SK-N-SH (cell line): Measurements from ENCODE around the gene RAI14. TPM values are rescaled to one million over a fixed set of nuclear protein-coding genes. Genes with fewer than 3 reads are reported as not detected.

Source experiments
- CTCF ChIA-PET: fragments of 300-600, 350-600 bp; formaldehyde crosslinking; extraction: SDS; loops from one replicate; lab custom pipeline; 2021; lab: Yijun Ruan, JAX
- POLR2A ChIA-PET: fragments of 350-600 bp; sonication (Branson Sonifier 250); formaldehyde crosslinking; extraction: SDS; loops from one replicate; lab custom pipeline; 2020; ENCODE audit warnings: antibody characterized with exemption, inconsistent platforms; lab: Yijun Ruan, JAX
- DNase-seq: peaks from one replicate; pipeline ENCODE4 v3.0.0; 2012
- H2AFZ ChIP-seq: fragments of 200-600 bp; sonication (generic); 2 replicates; pipeline ENCODE4 v1.8.1; 2016; ENCODE audit warnings: antibody characterized with exemption, mild to moderate bottlenecking, low read depth
- H3F3A ChIP-seq: fragments of 200-600 bp; sonication (generic); replicated peaks from 2 replicates; pipeline ENCODE3; 2016; ENCODE audit warnings: antibody characterized with exemption, mild to moderate bottlenecking; ENCODE audit not compliant: insufficient read depth
- H3K27ac ChIP-seq, 2 experiments: fragments of 200-500 bp in 1 of 2; fragments of 200-600 bp in 1 of 2; sonication (Bioruptor generic) in 1 of 2; sonication (generic), shearing (Covaris generic) in 1 of 2; 2 replicates each; pipeline versions ENCODE4 v1.5.1 to v1.6.1; 2014 to 2016; ENCODE audit warnings: low read depth in 2 of 2, inconsistent platforms in 1 of 2, low read length in 1 of 2, mild to moderate bottlenecking in 1 of 2, mixed read lengths in 1 of 2
- H3K27me3 ChIP-seq: fragments of 200-600 bp; sonication (generic), shearing (Covaris generic); 2 replicates; pipeline ENCODE4 v1.6.1; 2016; ENCODE audit warnings: mixed run types; ENCODE audit not compliant: insufficient read depth
- H3K36me3 ChIP-seq, 2 experiments: fragments of 200-500 bp in 1 of 2; fragments of 200-600 bp in 1 of 2; sonication (Bioruptor generic) in 1 of 2; sonication (generic) in 1 of 2; replicated peaks in 1 of 2; 2 replicates each; pipeline versions ENCODE3 to v1.5.1; 2014 to 2016; ENCODE audit warnings: low read length in 1 of 2, mild to moderate bottlenecking in 1 of 2; ENCODE audit not compliant: insufficient read depth in 2 of 2, control insufficient read depth in 1 of 2
- H3K4me1 ChIP-seq, 2 experiments: fragments of 200-500 bp in 1 of 2; fragments of 200-600 bp in 1 of 2; sonication (Bioruptor generic) in 1 of 2; sonication (generic), shearing (Covaris generic) in 1 of 2; 2 replicates each; pipeline versions ENCODE4 v1.5.1 to v1.6.1; 2014 to 2016; ENCODE audit warnings: low read depth in 1 of 2, low read length in 1 of 2, mixed run types in 1 of 2; ENCODE audit not compliant: insufficient read depth in 2 of 2, control insufficient read depth in 1 of 2
- H3K4me2 ChIP-seq: fragments of 200-600 bp; sonication (generic), shearing (Covaris generic); 2 replicates; pipeline ENCODE4 v1.6.1; 2017; ENCODE audit warnings: mixed run types
- H3K4me3 ChIP-seq, 2 experiments: fragments of 200-500 bp in 1 of 2; fragments of 200-600 bp in 1 of 2; sonication (Bioruptor generic) in 1 of 2; sonication (generic), shearing (Covaris generic) in 1 of 2; 2 replicates each; pipeline versions ENCODE4 v1.5.1 to v1.8.1; 2014 to 2016; ENCODE audit warnings: low read depth in 2 of 2, inconsistent platforms in 1 of 2, low read length in 1 of 2, mild to moderate bottlenecking in 1 of 2, mixed read lengths in 1 of 2, moderate library complexity in 1 of 2
- H3K79me2 ChIP-seq: fragments of 200-600 bp; sonication (generic); 2 replicates; pipeline ENCODE4 v1.8.1; 2017; ENCODE audit warnings: mild to moderate bottlenecking; ENCODE audit not compliant: insufficient read depth
- H3K9ac ChIP-seq: fragments of 200-600 bp; sonication (generic); 2 replicates; pipeline ENCODE4 v1.6.1; 2017; ENCODE audit warnings: mixed run types
- H3K9me2 ChIP-seq: fragments of 200-600 bp; sonication (generic); 2 replicates; pipeline ENCODE4 v1.6.1; 2017; ENCODE audit warnings: mixed run types
- H3K9me3 ChIP-seq: fragments of 200-600 bp; sonication (generic); 2 replicates; pipeline ENCODE4 v1.6.1; 2017; ENCODE audit warnings: mixed run types, mild to moderate bottlenecking, moderate library complexity
- H4K20me1 ChIP-seq: fragments of 200-600 bp; sonication (generic); 2 replicates; pipeline ENCODE4 v1.6.1; 2017; ENCODE audit warnings: mild to moderate bottlenecking, mixed run types; ENCODE audit not compliant: insufficient read depth
- CHD2 ChIP-seq: fragments of 150-350 bp; IDR thresholded peaks from 2 replicates; pipeline ENCODE4 v1.6.1; 2018; ENCODE audit warnings: low read length; ENCODE audit not compliant: partially characterized antibody
- EP300 ChIP-seq, 2 experiments: IDR thresholded peaks; 2 replicates each; pipeline versions ENCODE4 v1.4.0 to v1.6.1; 2012; ENCODE audit warnings: borderline replicate concordance in 1 of 2, low read depth in 1 of 2, low read length in 1 of 2
- EZH2phosphoT487 ChIP-seq: fragments of 200-600 bp; sonication (generic); IDR thresholded peaks from 2 replicates; pipeline ENCODE4 v1.6.1; 2017; ENCODE audit warnings: low read depth, mixed run types, mild to moderate bottlenecking, antibody characterized with exemption, moderate library complexity, borderline replicate concordance
- FOSL2 ChIP-seq: IDR thresholded peaks from 2 replicates; pipeline ENCODE4 v1.4.0; 2012; ENCODE audit warnings: low read depth, mild to moderate bottlenecking, moderate library complexity, borderline replicate concordance
- FOXJ3 ChIP-seq: sonication (generic); formaldehyde crosslinking; IDR thresholded peaks from 2 replicates; pipeline ENCODE4 v1.5.1; 2020; ENCODE audit warnings: mild to moderate bottlenecking, missing genetic modification reagents
- IRF3 ChIP-seq: fragments of 150-350 bp; IDR thresholded peaks from 2 replicates; pipeline ENCODE4 v1.6.1; 2016; ENCODE audit warnings: mild to moderate bottlenecking, low read depth, low read length
- JUND ChIP-seq: IDR thresholded peaks from 2 replicates; pipeline ENCODE4 v1.4.0; 2012
- MEF2A ChIP-seq: IDR thresholded peaks from 2 replicates; pipeline ENCODE4 v1.4.0; 2012; ENCODE audit warnings: low read depth, borderline replicate concordance
- MXI1 ChIP-seq: IDR thresholded peaks from 2 replicates; pipeline ENCODE4 v1.6.1; 2012; ENCODE audit warnings: mild to moderate bottlenecking, low read depth, low read length, improper control_type of control experiment
- NRF1 ChIP-seq: IDR thresholded peaks from 2 replicates; pipeline ENCODE4 v1.6.1; 2012; ENCODE audit warnings: low read depth, mild to moderate bottlenecking, low read length
- POLR2AphosphoS5 ChIP-seq: IDR thresholded peaks from 2 replicates; pipeline ENCODE4 v1.6.1; 2012; ENCODE audit warnings: low read depth, low read length
- RAD21 ChIP-seq: IDR thresholded peaks from 2 replicates; pipeline ENCODE4 v1.6.1; 2012; ENCODE audit warnings: mild to moderate bottlenecking, low read length
- RCOR1 ChIP-seq: fragments of 150-350 bp; IDR thresholded peaks from 2 replicates; pipeline ENCODE4 v1.6.1; 2017; ENCODE audit warnings: antibody characterized with exemption, low read length
- RXRA ChIP-seq: IDR thresholded peaks from 2 replicates; pipeline ENCODE4 v1.4.0; 2012; ENCODE audit warnings: low read depth, mild to moderate bottlenecking, borderline replicate concordance
- SMC3 ChIP-seq: IDR thresholded peaks from 2 replicates; pipeline ENCODE4 v1.6.1; 2012; ENCODE audit warnings: low read depth, low read length, improper control_type of control experiment
- TAF1 ChIP-seq: IDR thresholded peaks from 2 replicates; pipeline ENCODE4 v1.6.1; 2012; ENCODE audit warnings: low read depth, mild to moderate bottlenecking, low read length, moderate library complexity, borderline replicate concordance
- TCF12 ChIP-seq: IDR thresholded peaks from 2 replicates; pipeline ENCODE4 v1.4.0; 2012
- USF1 ChIP-seq: IDR thresholded peaks from 2 replicates; pipeline ENCODE4 v1.4.0; 2012; ENCODE audit warnings: low read depth, borderline replicate concordance
- USF2 ChIP-seq: fragments of 150-350 bp; IDR thresholded peaks from 2 replicates; pipeline ENCODE4 v1.6.1; 2017; ENCODE audit warnings: antibody characterized with exemption, low read length, low read depth, borderline replicate concordance
- ZBTB33 ChIP-seq: IDR thresholded peaks from 2 replicates; pipeline ENCODE4 v1.4.0; 2012; ENCODE audit warnings: low read depth, borderline replicate concordance
- WGBS: methylation state at CpG from one replicate; pipeline ENCODE4 v1.1.6; 2017; ENCODE audit warnings: low lambda C conversion rate; 5-methylcytosine and 5-hydroxymethylcytosine counted together
- polyA plus RNA-seq, 3 experiments: library from polyadenylated mRNA; depleted of rRNA; stranded (reverse); fragments of >200 nt; gene quantifications; 2 replicates each; pipeline ENCODE4 v1.2.3, GENCODE V29; 2012

Gene RAI14
- polyA plus RNA-seq, 1 of the 3 experiments (the other 2 are of a cell fraction), result 53.2 TPM

GRCh38 chr5:34869256-34869655 is 213.1 kb downstream of the RAI14 start (continued):
- TF ChIP-seq JUND, result no peak
- TF ChIP-seq MXI1, result no peak
- TF ChIP-seq CHD2, result no peak
- no peak for TF ChIP-seq EP300 (IDR thresholded peaks at IDR 0.05; ENCODE audit: borderline replicate concordance in 1 of 2, low read depth in 1 of 2, low read length in 1 of 2)
- TF ChIP-seq TCF12, result no peak
- no peak for TF ChIP-seq FOSL2
- TF ChIP-seq NRF1, result no peak
- TF ChIP-seq EZH2phosphoT487, result no peak

- Histone ChIP-seq H4K20me1 (no peaks in the 10 kb centered on the region), H2AFZ (no peak overlapping the region), H3K27me3 (no peaks in the 10 kb centered on the region), H3K79me2 (no peaks in the 10 kb centered on the region), H3K9ac (no peak overlapping the region), H3K9me3 (no peaks in the 10 kb centered on the region), H3K4me1 (peaks cover 0 to 3% of the 10 kb centered on the region in 2 experiments; a peak in 1 of 4 replicates), H3K36me3 (no peaks in the 10 kb centered on the region), H3K4me2 (no peak overlapping the region), H3K4me3 (no peak overlapping the region), H3K9me2 (no peaks in the 10 kb centered on the region), H3K27ac (no peak overlapping the region), H3F3A (no peaks in the 10 kb centered on the region)
- CTCF ChIA-PET, result interaction anchor here (0.8 to 1.1 kb wide), 2 partner anchors 20 to 28 kb away, joined by 3 to 4 read pairs; no protein-coding TSS in a partner anchor
- WGBS, result 76% methylated on average over 2 of the region's 2 CpGs
- TF ChIP-seq IRF3 (no peak), RAD21 (no peak), EZH2phosphoT487 (no peak), POLR2AphosphoS5 (no peak), USF2 (no peak), RXRA (no peak), SMC3 (no peak), EP300 (IDR thresholded peaks at IDR 0.05; ENCODE audit: borderline replicate concordance in 1 of 2, low read depth in 1 of 2, low read length in 1 of 2) (no peak), FOXJ3 (no peak), USF1 (no peak), ZBTB33 (no peak), RCOR1 (no peak), TAF1 (no peak), MEF2A (no peak)
- POLR2A ChIA-PET, result no interaction called here
- no peak for DNase-seq
Observed at GRCh38 chr5:34870382-34870781, 214.3 kb downstream of the RAI14 start.
